H7 (cell line): ENCODE data around the gene SLC6A4. TPM values are rescaled to one million over a fixed set of nuclear protein-coding genes. Genes with fewer than 3 reads are reported as not detected.
"Not testable (repeated sequence)": the region's sequence is repeated elsewhere in the genome, so short reads cannot be mapped to it uniquely, and the experiment has no call there.

ENCODE experiments used
- DNase-seq: peaks from one replicate; pipeline ENCODE4 v3.0.0; 2012
- H3K27me3 ChIP-seq: 2 replicates; pipeline ENCODE4 v1.6.0; 2011; ENCODE audit warnings: mild to moderate bottlenecking, low read length; ENCODE audit not compliant: control insufficient read depth, insufficient read depth
- H3K36me3 ChIP-seq: replicated peaks from 2 replicates; pipeline ENCODE4 v1.5.1; 2011; ENCODE audit warnings: low read length; ENCODE audit not compliant: control insufficient read depth, insufficient read depth
- H3K4me3 ChIP-seq: 2 replicates; pipeline ENCODE4 v1.5.1; 2011; ENCODE audit warnings: low read depth, mild to moderate bottlenecking, control low read depth, low read length, moderate library complexity; ENCODE audit not compliant: insufficient read depth
- total RNA-seq: library from RNA; depleted of rRNA; stranded (reverse); fragments of >200 nt; shearing (Covaris generic); gene quantifications from 2 replicates; pipeline ENCODE4 v1.2.3, GENCODE V29; 2014; rRNA removed

SLC6A4 gene
- total RNA-seq, 1 experiment from 2014 or later: not detected

- no peak for DNase-seq
- no peaks in the 10 kb centered on the region for H3K27me3 ChIP-seq
- H3K36me3 ChIP-seq: no peaks in the 10 kb centered on the region; the same call in 1 of the 2 replicates
Measured at GRCh38 chr17:30160419-30161172, 74.9 kb downstream of the SLC6A4 start.

DNA sequence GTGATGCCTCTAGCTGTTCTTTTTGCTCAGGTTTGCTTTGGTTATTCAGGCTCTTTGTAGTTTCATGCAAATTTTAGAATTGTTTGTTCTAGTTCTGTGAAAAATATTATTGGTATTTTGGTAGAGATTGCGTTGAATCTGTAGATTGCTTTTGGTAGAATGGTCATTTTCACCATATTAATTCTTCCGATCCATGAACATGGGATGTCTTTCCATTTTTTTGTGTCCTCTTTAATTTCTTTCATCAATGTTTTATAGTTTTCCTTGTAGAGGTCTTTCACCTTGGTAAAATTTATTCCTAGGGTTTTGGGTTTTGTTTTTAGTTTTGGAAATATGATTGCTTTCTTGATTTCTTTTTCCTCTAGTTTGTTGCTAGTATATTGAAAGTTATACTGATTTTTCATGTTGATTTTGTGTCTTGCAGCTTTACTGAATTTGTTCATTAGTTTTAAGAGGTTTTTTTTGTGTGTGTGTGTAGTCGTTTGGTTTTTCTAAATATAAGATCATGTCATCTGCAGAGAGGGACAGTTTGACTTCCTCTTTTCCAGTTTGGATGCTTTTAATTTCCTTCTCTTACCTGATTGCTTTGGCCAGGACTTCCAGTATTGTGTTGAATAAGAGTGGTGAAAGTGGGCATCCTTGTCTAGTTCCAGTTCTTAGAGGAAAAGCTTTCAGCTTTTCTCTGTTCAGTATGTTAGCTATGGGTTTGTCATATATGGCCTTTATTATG, 76.4 kb downstream of the SLC6A4 start:
- no peak for DNase-seq
- Histone ChIP-seq H3K36me3 (no peaks in the 10 kb centered on the region; the same call in 1 of the 2 replicates), H3K27me3 (no peaks in the 10 kb centered on the region), H3K4me3 (no peak overlapping the region)

More at GRCh38 chr17:30160419-30161172, 74.9 kb downstream of the SLC6A4 start:
- H3K4me3 ChIP-seq: no peak overlapping the region

DNA sequence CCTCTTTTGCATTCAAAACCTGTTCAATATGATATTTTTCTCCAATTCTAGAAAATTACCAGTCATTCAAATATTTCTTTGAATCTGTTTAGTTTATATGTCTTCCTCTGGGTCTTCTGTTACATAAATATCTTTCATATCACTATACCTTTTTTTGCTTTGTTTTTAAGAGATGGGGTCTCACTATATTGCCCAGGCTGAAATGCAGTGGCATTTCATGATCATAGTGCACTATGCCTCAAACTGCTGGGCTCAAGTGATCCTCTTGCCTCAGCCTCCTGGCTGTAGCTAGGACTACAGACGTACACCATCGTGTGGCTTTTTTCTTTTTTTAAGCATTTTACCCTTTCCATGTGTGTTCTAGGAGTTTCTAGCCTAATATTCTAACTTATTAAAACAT, 80.1 kb downstream of the SLC6A4 start:
- H3K4me3 ChIP-seq: no peak overlapping the region
- DNase-seq: no peak
- no peaks in the 10 kb centered on the region for H3K27me3 ChIP-seq
- H3K36me3 ChIP-seq: no peaks in the 10 kb centered on the region; the same call in 1 of the 2 replicates

DNA sequence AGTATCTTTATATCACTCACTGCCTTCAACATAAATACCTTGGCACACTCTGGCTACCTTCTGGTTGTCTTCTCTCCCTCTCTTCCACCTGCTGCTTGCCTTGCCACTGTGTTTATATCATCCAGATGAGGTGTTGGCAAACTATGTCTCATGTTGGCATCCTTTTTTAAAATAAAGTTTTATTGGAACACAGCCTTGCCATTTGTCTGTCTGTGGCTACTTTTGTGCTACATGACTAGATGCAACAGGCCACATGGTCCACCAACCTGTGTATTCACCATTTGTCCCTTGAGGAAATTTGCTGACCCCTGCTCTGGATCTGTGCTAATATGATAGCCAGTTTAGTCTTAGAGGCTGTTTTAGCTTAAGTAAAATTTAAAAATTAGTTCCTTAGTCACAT, 82.0 kb downstream of the SLC6A4 start:
- no peak for DNase-seq
- H3K36me3 ChIP-seq: no peaks in the 10 kb centered on the region; the same call in 1 of the 2 replicates
- H3K27me3 ChIP-seq: no peaks in the 10 kb centered on the region
- H3K4me3 ChIP-seq: no peak overlapping the region

DNA sequence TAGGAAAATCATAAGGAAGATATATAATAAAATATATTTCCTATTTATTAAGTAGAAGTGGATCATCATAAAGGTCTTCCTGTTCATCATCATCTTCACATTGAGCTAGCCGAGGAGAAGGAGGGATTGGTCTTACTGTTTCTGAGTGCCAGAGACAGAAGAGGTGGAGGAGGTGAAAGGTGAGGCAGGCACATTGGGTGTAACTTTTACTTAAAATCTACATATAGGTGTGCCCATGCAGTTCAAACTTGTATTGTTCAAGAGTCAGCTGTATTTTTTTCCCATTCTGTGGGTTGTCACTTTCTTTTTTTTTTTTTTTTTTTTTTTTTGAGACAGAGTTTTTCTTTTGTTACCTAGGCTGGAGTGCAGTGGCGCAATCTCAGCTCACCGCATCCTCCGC, 84.0 kb downstream of the SLC6A4 start:
- DNase-seq: no peak
- no peaks in the 10 kb centered on the region; the same call in 1 of the 2 replicates for H3K36me3 ChIP-seq
- no peaks in the 10 kb centered on the region for H3K27me3 ChIP-seq
- H3K4me3 ChIP-seq: no peak overlapping the region

GRCh38 chr17:30148376-30148775, 87.1 kb downstream of the SLC6A4 start:
- DNase-seq: no peak
- Histone ChIP-seq H3K36me3 (no peaks in the 10 kb centered on the region), H3K27me3 (no peaks in the 10 kb centered on the region), H3K4me3 (no peak overlapping the region)

- not testable (repeated sequence) for H3K27me3 ChIP-seq, DNase-seq, H3K4me3 ChIP-seq, H3K36me3 ChIP-seq
Measured at GRCh38 chr17:30147860-30148259, 87.6 kb downstream of the SLC6A4 start.

Other genes starting within 250 kb of the SLC6A4 start
- 3.0 and 6.7 TPM in 2 replicates for gene NSRP1, start 118.9 kb downstream of the SLC6A4 start, total RNA-seq
- 55.0 and 63.6 TPM in 2 replicates for gene BLMH, start 56.2 kb upstream of the SLC6A4 start, total RNA-seq
- gene TMIGD1, start 98.4 kb upstream of the SLC6A4 start, total RNA-seq: not detected in 2 replicates
- gene CPD, start 143.2 kb upstream of the SLC6A4 start, total RNA-seq: 25.9 and 49.0 TPM in 2 replicates
- 12.0 and 18.6 TPM in 2 replicates for gene GOSR1, start 241.7 kb upstream of the SLC6A4 start, total RNA-seq